ENCODE results near the gene TEKT3. TPM values are rescaled to one million over a fixed set of nuclear protein-coding genes. Genes with fewer than 3 reads are reported as not detected.
A peak's percentile ranks its signal among the peaks of the same experiment; 100 is the strongest.

The TEKT3 gene
- polyA plus RNA-seq, 10 donors: 0.63 to 2.5 (median 1.1) TPM

DNA sequence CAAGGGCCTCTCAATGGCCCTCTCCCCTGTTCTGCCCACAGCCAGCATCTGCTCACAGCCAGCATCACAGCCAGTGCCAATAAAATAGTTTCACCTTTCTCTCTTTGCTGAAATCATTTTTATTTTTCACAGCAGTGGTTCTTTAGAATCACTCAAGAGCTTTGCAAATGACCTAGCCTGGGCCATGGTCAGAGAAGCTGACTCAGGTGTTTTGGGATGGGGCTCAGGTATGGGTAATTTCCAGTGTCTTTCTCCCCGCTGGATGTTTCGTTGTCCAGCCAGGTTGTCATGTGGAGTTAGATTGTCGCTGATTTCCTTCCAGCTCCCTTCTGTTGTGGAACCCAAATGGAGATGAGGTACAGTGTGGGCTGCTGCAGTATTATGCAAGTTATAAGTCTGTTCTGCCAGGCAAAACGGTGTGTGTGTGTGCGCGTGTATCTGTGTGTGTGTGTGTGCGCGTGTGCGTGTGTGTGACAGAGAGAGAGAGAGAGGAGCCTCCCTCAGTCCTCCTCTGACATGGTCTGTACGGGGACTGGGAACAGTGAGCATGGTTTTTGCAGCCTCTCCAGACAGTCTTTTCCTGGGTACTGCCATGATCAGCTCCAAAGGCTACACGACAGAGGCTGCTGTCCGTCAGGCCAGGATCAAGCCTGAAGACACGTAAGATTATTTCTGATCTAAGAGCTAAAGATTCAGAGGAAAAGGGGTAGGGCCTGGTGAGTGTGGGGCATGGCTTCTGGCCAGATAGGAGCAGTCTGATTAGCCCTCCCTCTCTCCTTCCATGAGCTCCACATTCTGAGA lies 74.9 kb downstream of the TEKT3 start:
- DNase-seq: peak in 1 of 3 donors; percentile 29

DNA sequence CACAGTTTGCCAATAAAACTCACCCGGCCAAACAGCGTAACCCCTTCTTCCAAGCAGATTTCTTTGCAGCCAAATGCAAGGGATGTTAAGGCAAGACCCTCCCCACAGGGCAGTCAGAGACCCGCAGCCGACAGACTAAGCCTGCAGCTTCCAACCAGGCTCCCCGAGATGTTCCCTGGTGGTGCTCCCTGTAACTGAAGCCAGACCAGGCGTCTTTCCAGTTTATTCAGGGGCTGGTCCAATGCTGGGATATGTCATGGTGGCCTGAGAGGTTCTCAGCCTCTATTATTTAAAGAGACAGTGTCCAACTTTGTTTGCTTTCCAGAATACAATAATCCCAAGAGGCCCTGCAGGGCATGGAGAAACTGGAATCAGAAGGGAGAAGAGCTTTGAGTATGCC lies 76.3 kb downstream of the TEKT3 start, which contains the start of gene PMP22:
Gene PMP22 (minus strand): TSS at position 196 of the 400 bp plus-strand sequence. CDS start 4,599 bp downstream, outside the sequence.
- DNase-seq: peak; percentile 55 to 89 (median 82)

DNA sequence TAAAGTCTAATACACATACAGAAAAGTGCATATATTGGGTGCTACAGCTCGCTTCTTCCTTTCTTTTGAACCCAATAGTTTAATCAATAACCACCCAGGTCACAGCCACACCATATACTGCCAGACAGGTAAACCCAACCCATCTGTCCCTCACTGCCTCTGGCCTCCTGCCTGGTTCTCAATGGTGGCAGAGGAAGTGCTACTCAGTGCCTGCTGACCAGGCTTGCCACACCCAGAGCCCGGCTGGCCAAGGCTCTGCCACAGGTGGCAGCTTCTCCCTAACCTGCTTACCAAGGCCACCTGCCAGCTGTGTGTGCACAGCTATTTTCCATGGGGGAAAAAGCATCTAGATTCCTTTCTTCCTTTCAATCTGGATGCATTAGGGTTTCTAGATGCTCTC lies 76.9 kb downstream of the TEKT3 start:
- DNase-seq: no peak

DNA sequence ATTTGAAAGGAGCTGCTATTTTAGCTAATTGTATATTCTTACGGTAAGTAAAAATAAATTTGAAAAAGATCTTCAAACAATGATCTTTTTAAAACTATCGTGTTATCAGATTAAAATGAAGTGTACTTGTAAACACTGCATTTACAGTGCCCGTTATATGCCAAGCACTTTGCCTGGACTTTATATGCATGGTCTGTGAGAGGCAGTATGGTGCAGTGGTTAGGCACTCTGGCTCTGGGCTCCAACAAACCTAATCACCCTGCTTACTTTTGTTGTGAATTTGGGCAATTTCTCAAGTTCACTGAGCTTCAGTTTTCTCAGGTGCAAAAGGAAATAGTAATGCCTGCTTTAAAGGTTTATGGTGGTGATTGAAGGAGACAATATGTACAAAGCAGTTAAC lies 77.7 kb downstream of the TEKT3 start:
- DNase-seq: no peak

DNA sequence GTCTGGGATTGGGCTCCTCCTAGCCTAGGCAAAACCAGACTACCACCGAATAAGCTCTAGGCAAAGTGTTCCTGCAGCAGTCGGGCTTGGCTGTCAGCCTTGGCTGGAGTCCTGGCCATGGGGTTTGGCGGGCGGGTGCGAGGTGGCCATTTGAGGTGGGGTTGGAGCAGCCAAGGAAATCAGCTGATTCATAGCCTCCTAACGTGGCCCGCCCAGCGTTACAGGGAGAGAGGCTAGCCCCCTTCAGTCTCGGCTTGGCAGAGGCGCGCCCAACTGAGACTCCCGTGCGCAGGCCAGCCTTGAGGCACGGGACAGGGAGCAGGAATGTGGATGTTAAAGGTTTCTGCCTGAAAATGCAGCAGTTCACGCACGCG lies 78.2 kb downstream of the TEKT3 start:
- DNase-seq: peak; percentile 76 to 91 (median 80)

DNA sequence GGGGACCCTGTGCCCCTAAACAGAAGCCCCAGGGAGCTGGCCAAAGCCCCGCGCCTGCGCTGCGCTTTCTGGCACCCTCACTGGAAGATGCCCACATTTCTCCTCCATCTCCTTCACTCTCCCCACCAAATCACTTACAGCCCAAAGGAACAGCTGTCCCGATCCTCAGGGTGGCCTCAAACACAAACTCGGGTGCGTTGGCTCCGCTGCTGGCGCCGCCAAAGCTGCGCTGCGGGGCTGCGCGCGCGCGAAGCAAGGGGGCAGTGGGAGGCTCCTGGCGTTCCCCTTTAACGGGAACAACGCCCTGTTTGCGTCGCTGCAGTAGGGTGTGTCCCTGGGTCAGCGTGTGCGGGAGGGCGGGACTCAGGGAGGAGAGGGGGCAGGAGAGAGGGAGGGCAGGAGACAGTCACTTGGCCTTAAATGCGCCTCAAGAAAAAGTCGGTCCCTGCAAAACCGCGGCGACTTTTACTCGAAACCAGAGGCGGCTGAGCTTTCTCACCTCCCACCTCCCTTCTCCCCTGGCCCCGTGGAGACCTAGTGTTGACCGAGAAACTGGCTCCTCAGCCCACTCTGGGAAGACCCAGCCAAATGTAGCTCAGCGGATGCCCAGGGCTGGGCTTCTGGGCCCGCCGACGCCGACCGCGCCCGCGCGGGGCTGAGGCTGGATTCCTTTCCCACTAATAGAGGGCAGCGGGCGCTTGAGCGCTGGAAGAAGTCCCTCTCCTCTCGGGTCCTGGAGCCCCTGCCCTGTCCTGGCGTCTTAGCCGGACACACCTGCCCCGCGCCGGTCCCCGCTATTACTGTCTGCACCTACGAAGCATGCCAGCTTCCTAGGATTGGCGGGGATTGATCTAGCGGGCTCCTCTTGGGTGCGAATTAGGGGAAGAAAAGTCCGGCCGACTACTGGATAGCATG lies 78.8 kb downstream of the TEKT3 start:
- DNase-seq: peak; percentile 93 to 97 (median 95)

DNA sequence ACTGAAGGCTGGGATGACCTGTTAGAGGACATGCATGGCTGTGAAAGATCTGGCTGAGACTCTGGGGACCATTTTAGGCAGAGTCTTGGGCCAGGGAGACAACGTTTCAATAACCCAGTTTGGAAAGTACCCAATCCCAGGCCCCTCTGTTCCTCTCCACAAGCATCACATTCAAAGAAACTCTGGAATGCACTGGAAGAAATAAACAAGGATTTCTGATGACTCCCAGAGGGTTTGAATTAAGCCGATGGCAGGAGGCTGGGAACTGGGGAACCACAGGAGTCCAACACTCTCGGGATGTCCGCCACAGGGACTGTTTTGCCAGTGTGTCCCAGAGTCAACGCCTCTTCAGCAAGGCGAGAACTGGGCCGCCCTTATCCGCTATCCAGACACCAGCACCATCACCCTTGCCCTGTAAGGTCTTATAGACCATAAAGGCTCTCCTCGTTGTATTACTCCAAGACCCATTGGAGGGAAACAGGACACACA lies 79.6 kb downstream of the TEKT3 start:
- DNase-seq: peak in 2 of 3 donors; percentile 35 to 81

DNA sequence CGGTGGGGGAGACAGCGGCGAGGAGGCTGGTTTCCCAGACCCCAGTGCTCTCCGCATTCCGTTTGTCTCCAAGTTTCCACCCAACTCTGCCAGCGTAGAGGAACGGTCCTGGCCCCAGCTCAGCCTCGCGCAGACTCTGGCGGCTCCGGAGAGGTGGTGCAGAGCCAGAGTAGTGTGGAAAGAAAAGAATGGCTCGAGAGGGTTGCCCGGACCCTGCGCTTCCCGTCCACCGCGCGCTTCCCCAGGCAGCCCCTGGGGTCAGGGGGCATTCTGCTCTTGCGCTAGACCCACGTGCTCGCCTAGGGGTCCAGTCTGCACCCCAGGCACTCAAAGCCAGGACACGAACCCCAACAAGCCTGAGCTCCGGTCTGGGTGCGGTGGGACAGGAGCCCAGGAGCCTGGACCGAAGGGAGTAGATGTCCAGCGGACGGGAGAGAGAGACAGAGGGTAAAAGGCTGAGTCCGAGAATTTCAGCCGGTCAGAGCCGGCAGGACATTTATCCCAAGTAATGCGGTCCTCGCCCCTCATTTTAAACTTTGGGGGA lies 80.1 kb downstream of the TEKT3 start:
- DNase-seq: peak; percentile 36 to 83 (median 71)

DNA sequence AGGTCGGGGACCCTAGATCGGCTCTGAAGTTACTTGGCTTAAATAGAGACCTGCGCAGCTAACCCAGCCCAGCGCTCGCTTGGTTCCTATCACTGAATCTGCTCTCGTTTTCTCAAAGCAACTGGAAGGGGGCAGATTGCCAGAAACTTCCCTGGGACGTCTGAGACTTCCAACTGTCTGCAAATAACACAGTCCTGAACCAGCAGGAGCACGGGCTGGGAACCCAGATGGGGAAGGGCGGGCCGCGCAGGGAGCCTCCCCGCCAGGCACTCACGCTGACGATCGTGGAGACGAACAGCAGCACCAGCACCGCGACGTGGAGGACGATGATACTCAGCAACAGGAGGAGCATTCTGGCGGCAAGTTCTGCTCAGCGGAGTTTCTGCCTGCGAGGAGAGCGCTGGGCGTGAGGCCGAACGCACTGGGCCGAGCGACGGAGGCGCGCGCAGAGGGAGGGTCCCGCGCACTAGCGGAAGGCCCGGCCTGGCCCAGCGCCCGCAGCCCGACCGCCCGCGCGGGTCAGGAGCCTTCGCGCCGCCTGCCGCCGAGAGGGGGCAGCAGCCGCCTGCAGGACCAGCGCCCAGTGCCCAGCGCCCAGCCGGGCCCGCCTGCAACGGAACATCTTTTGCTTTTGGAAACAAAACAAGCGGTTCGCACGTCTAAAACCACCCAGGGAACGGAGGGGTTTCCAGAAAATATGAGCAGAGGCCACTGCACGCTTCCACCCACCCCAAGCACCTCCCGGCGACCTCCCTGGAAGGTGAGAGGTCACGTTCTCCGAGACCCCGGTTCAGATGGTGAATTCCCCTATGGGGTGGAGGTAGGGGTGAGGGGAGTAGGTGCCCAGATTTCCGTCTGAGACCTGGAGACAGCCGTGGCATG lies 80.8 kb downstream of the TEKT3 start:
- DNase-seq: peak; percentile 94 to 98 (median 95)

DNA sequence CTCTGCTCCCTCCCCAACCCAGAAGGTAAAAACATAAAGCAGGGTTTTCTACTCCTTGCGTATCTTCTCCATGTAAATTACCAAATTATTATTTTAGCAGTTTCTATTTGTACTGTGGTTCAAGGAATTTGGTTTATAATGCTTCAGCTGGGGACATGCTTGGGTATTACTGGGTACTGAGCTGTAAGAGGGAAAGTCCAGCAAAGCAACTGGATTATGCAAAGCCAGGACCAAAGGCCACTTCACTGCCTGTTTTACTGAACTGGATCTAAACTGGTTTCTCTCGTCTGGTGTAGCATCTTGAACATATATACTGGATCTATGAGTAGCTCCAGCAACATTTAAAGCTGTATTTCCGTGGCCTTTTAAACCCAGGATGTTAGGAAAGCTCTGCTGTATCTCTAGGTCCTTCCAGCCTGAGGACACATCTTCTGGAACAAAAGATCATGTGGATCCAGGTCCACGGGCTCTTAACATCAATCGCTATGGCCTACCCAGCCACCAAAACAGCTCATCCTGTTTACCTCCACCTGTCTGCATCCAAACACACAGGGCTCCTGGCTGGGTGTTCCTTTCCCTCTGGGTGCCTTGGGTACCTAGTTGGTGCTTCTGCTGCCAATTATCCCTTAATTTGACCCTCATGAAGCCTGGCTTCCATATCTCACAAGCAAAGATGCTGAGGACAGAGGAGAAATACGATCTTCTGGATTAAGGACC lies 83.4 kb downstream of the TEKT3 start:
- no peak for DNase-seq

DNA sequence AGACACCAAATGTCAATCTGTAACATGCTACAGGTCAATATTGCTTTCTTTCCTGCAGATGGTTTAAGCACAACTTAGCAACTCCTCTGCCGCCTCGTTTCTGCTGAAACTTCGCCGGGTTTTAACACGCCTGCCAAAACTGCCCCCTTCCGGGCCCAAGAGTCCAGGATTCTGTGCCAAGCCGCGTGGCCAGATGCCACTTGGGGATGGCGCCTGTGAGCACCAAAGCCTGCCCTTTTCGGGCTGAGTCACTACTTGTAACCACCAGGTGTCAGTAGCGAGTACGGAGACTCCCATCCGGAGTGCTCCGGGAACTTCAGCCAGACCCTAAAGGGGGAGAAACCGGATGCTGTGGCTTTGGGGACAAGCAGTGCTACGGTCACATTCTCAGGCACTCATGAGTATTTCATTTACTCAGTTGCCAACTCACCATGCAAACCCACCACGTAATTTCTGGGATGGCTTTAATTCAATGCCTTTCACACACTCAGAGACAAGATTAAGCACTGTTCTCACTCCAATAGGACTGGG lies 84.1 kb downstream of the TEKT3 start:
- peak; percentile 84 to 89 (median 85) for DNase-seq

DNA sequence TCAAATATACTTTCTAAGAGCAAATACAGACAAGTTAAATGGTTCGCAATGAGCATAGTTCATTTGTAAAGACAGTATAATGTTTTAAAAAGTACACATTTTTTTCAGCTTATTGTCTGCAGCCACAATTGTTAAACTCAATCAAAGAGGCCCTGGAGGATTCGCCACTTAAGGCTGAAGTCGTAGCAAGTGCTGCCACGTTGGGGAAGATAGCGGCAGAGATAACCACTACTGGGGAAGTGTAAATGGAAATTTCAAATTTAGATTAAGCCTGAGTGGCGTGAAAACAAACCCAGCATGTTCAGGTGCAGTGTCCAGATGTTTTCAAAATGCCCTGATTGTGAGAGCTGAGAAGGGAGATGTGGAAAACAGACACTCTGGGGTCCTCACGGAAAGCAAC lies 84.7 kb downstream of the TEKT3 start:
- peak in 1 of 3 donors; percentile 18 for DNase-seq

DNA sequence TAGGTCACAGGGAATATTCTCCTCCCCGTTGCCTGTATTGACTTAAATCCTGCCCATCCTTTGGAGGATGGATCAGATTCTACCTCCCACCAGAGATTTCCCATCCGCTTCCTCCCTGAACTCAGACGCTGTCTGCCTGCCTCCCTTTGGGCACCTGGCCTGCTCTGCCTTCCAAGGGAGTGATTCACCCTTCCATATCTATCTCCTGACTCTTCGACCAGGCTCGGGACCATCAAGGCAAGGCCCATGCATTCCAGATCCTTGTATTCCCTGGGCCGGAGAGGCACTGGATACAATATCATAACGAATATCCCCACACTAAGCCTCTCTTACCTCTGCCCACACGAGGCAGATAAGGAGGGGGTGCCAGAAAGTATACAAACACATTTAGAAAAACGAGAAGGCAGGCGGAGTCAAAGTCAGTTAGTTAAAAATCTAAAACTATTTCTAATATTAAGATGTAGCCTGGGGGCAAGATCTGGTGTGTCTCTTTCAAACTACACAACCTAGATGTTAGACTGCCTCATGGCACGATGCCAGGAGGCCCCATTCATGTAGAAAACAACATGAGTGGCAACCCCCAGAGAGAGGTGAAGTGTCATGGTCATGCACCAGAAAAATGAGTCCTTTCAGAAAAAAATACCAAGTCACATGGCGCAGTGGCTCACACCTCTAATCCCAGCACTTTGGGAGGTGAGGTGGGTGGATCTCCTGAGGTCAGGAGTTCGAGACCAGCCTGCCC lies 85.5 kb downstream of the TEKT3 start:
- DNase-seq: no peak

Other genes starting within 250 kb of the TEKT3 start
- 100 to 1,000 TPM; 196 to 302 (median 219) TPM for gene PMP22, start 76.3 kb downstream of the TEKT3 start, polyA plus RNA-seq (ENCODE audit: insufficient read length in 10 of 10)
- 10 to 100 TPM in 1 of 10 donors, 1 to 10 TPM in 8, under 1 TPM in 1; 0.88 to 10.6 (median 2.8) TPM for gene CDRT4, start 126.0 kb upstream of the TEKT3 start, polyA plus RNA-seq (ENCODE audit: insufficient read length in 10 of 10)
- gene TVP23C, start 221.9 kb upstream of the TEKT3 start, polyA plus RNA-seq (ENCODE audit: insufficient read length in 10 of 10): 10 to 100 TPM in 1 of 10 donors, 1 to 10 TPM in 9; 4.3 to 13.8 (median 8.4) TPM